ENCODE results near the gene GEMIN8.

GEMIN8 gene

DNA sequence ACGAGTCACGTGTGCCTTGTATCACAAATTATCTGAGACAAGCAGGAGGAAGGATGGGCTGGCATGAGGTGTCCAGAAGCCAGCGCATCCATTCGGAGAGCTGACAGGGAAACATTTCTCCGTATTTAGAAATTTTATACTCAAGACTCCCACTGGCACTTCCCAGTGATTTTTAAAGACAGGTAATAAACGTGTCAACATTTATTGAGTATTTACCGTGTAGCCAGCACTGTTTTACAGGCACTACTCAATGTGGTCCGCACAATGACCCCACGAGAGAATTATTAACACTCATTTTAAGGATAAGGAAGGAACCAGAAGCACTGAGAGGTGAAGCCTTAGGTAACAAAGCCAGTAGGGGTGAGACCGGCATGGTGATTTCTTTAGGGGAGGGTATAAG is 23.2 kb downstream of the GEMIN8 start:
- TF ChIP-seq, protein P1, sequence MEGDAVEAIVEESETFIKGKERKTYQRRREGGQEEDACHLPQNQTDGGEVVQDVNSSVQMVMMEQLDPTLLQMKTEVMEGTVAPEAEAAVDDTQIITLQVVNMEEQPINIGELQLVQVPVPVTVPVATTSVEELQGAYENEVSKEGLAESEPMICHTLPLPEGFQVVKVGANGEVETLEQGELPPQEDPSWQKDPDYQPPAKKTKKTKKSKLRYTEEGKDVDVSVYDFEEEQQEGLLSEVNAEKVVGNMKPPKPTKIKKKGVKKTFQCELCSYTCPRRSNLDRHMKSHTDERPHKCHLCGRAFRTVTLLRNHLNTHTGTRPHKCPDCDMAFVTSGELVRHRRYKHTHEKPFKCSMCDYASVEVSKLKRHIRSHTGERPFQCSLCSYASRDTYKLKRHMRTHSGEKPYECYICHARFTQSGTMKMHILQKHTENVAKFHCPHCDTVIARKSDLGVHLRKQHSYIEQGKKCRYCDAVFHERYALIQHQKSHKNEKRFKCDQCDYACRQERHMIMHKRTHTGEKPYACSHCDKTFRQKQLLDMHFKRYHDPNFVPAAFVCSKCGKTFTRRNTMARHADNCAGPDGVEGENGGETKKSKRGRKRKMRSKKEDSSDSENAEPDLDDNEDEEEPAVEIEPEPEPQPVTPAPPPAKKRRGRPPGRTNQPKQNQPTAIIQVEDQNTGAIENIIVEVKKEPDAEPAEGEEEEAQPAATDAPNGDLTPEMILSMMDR (IDR thresholded peaks at IDR 0.05; ENCODE audit: low read depth, low read length) = no peak
- H3K4me3 ChIP-seq (ENCODE audit: low read depth, low read length) = no peak overlapping the region

DNA sequence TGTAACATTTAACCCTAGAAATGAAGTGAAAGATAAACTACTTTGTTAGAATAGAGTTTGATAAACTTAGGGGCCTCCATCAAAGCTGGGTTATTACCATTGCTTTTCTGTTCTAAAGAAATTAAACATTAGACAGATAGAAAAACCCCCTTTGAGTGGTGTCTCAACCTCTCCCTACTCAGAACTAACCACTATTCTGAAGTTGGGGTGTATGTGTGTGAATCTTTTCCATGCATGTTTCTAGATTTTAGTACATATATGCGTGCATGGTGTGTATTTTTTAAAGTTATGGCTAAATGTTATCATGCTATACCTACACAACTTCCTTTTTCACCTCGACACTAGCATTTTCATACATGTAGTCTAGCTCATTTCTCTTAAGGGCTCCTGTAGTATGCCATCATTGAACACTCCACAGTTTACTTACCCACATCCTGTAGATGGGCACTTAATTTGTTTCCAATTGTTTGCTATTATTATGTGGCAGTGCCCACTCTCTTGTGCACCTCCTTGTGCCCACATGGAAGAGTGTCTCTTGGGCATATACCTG is 25.7 kb downstream of the GEMIN8 start:
- TF ChIP-seq, protein P1 (IDR thresholded peaks at IDR 0.05; ENCODE audit: low read depth, low read length) = no peak
- no peak overlapping the region for H3K4me3 ChIP-seq (ENCODE audit: low read depth, low read length)

GRCh38 chrX:14003028-14003427 is 26.7 kb downstream of the GEMIN8 start:
- TF ChIP-seq, protein P1 (IDR thresholded peaks at IDR 0.05; ENCODE audit: low read depth, low read length) = no peak

GRCh38 chrX:13996650-13997049 is 33.0 kb downstream of the GEMIN8 start:
- TF ChIP-seq, protein P1 (IDR thresholded peaks at IDR 0.05; ENCODE audit: low read depth, low read length) = no peak
- H3K4me3 ChIP-seq (ENCODE audit: low read depth, low read length) = no peak overlapping the region

More at GRCh38 chrX:14003028-14003427, 26.7 kb downstream of the GEMIN8 start:
- no peak overlapping the region for H3K4me3 ChIP-seq (ENCODE audit: low read depth, low read length)

DNA sequence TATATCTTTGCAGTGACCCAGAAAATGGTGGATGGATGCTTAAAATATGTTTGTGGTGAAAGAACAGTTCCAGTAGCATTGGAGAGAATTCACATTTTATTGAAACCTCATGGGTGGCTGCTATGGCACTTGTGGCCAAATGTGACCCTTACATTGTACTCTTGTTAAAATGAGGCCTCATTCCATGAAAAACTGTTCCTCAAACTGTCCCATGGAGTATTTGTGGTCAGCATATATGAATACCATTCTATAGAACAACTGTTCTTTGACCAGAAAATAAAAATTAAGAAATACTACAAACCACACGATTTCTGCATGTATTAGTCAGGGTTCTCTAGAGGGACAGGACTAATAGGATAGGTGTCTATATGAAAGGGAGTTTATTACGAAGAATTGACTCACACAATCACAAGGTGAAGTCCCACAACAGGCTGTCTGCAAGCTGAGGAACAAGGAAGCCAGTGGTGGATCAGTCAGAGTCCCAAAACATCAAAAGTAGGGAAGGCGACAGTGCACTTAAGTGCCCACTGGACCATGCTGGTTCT is 35.1 kb downstream of the GEMIN8 start:
- H3K4me3 ChIP-seq (ENCODE audit: low read depth, low read length) = no peak overlapping the region
- TF ChIP-seq, protein P1 (IDR thresholded peaks at IDR 0.05; ENCODE audit: low read depth, low read length) = no peak

DNA sequence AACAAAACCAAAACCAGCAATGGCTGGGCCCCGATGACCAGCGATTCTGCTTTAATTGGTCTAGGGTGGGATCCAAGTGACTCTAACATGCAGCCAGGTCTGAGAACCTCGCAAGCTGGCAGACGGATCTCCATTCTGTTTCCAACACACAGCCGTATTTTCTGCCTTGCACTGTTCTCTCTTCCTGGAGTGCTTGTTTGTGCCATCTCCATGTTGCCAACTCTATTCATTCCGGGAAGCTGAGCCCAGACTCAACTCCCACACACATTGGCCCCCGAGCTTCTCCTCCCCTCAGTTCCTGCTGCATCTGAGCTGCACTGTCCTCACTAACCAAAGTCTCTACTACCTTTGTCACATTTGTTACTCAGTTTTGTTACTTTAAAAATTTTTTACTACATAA is 35.6 kb downstream of the GEMIN8 start:
- no peak overlapping the region for H3K4me3 ChIP-seq (ENCODE audit: low read depth, low read length)
- TF ChIP-seq, protein P1 (IDR thresholded peaks at IDR 0.05; ENCODE audit: low read depth, low read length) = no peak

- H3K4me3 ChIP-seq (ENCODE audit: low read depth, low read length) = no peak overlapping the region
- TF ChIP-seq, protein P1 (IDR thresholded peaks at IDR 0.05; ENCODE audit: low read depth, low read length) = no peak
Measured at GRCh38 chrX:13990126-13990800, 39.4 kb downstream of the GEMIN8 start.
